K562 (cell line): Measurements from ENCODE around the gene GPR3. TPM values are rescaled to one million over a fixed set of nuclear protein-coding genes. Genes with fewer than 3 reads are reported as not detected.
A peak's percentile ranks its signal among the peaks of the same experiment; 100 is the strongest.

ENCODE experiments used
- ARID2 ChIP-seq: fragments of 450-650 bp; IDR thresholded peaks from 2 replicates; pipeline ENCODE4 v1.6.1; 2017; ENCODE audit warnings: antibody characterized with exemption, mild to moderate bottlenecking
- CSDE1 ChIP-seq, 2 experiments: fragments of 450-650 bp; IDR thresholded peaks; 2 replicates each; pipeline ENCODE4 v1.6.1; 2016; ENCODE audit warnings: mild to moderate bottlenecking in 1 of 2
- GABPA ChIP-seq: fragments of 200-800 bp; sonication (Bioruptor generic); conservative IDR thresholded peaks from 2 replicates; pipeline ENCODE4 v1.6.1; 2016; ENCODE audit warnings: low read depth, missing genetic modification characterization, missing compliant biosample characterization
- ILK ChIP-seq: fragments of 450-650 bp; IDR thresholded peaks from 2 replicates; pipeline ENCODE4 v1.6.1; 2016; ENCODE audit warnings: missing genetic modification characterization, low read depth, mild to moderate bottlenecking, missing compliant biosample characterization, moderate library complexity, borderline replicate concordance
- LCOR ChIP-seq: sonication (generic); formaldehyde crosslinking; IDR thresholded peaks from 2 replicates; pipeline ENCODE4 v1.8.0; 2022; ENCODE audit warnings: mild to moderate bottlenecking, missing genetic modification reagents
- MYNN ChIP-seq, 2 experiments: sonication (generic); formaldehyde crosslinking in 1 of 2; IDR thresholded peaks; 2 replicates each; pipeline versions ENCODE4 v1.5.0 to v1.6.1; 2016 to 2020; ENCODE audit warnings: antibody characterized with exemption in 1 of 2, missing genetic modification reagents in 1 of 2
- PHB ChIP-seq: fragments of 250-450 bp; sonication (Bioruptor Pico); IDR thresholded peaks from 2 replicates; pipeline ENCODE4 v1.5.0; 2021
- PML ChIP-seq: IDR thresholded peaks from 2 replicates; pipeline ENCODE4 v1.6.1; 2012; ENCODE audit warnings: low read length, inconsistent platforms
- POU5F1 ChIP-seq: fragments of 150-350 bp; IDR thresholded peaks from 2 replicates; pipeline ENCODE4 v1.6.1; 2014; ENCODE audit warnings: borderline replicate concordance, low read length, low read depth, mild to moderate bottlenecking; ENCODE audit not compliant: partially characterized antibody
- PURB ChIP-seq: sonication (generic); formaldehyde crosslinking; IDR thresholded peaks from 2 replicates; pipeline ENCODE4 v1.9.0; 2021; ENCODE audit warnings: low read depth, mild to moderate bottlenecking, missing genetic modification reagents
- RBM15 ChIP-seq: fragments of 200-400 bp; formaldehyde crosslinking; IDR thresholded peaks from 2 replicates; pipeline ENCODE4 v1.6.1; 2018; ENCODE audit warnings: mild to moderate bottlenecking, low read length, moderate library complexity; ENCODE audit not compliant: insufficient read depth
- RFX7 ChIP-seq: fragments of 250-450 bp; sonication (Bioruptor Pico); IDR thresholded peaks from 2 replicates; pipeline ENCODE4 v1.5.1; 2021; ENCODE audit warnings: mild to moderate bottlenecking
- SMAD1 ChIP-seq: fragments of 150-350 bp; IDR thresholded peaks from 2 replicates; pipeline ENCODE4 v1.6.1; 2014; ENCODE audit warnings: low read length, low read depth; ENCODE audit not compliant: partially characterized antibody
- SMARCA5 ChIP-seq: fragments of 450-650 bp; IDR thresholded peaks from 2 replicates; pipeline ENCODE4 v1.6.1; 2016
- TRIM28 ChIP-seq: fragments of 450-650 bp; IDR thresholded peaks from 2 replicates; pipeline ENCODE4 v1.6.1; 2017
- ZFP1 ChIP-seq: fragments of 450-650 bp; formaldehyde crosslinking; IDR thresholded peaks from 2 replicates; pipeline ENCODE4 v1.4.0; 2020; ENCODE audit warnings: mild to moderate bottlenecking, mixed read lengths
- ZNF146 ChIP-seq: IDR thresholded peaks from one replicate; pipeline ENCODE4 v1.6.1; 2018; ENCODE audit warnings: missing compliant biosample characterization; ENCODE audit not compliant: unreplicated experiment
- ZNF324 ChIP-seq: fragments of 250-450 bp; sonication (Bioruptor Pico); IDR thresholded peaks from 2 replicates; pipeline ENCODE4 v1.4.0; 2020; ENCODE audit warnings: mild to moderate bottlenecking
- polyA plus RNA-seq, 8 experiments: library from polyadenylated mRNA; depleted of rRNA in 4 of 8; stranded (reverse) in 5 of 8; unstranded in 3 of 8; fragments of >200 nt; fragmentation: Nextera tagmentation in 2 of 8; fragmentation: Illumina TruSeq in 1 of 8; extraction: Ambion mirVana in 2 of 8; extraction: Trizol in 1 of 8; gene quantifications; 2 replicates each; pipeline versions ENCODE4 v1.2.1 to v1.2.3, GENCODE V29; 2011 to 2014; ENCODE audit warnings: inconsistent platforms in 1 of 8, missing spikeins in 1 of 8
- total RNA-seq, 7 experiments: library from RNA; depleted of rRNA in 6 of 7; stranded (reverse); fragments of >200 nt in 6 of 7; fragmentation: Illumina TruSeq in 2 of 7; extraction: Trizol in 2 of 7; gene quantifications; 2 replicates each; pipeline versions ENCODE4 v1.2.1 to v1.2.3, GENCODE V29; 2011 to 2021; ENCODE audit warnings: low replicate concordance in 1 of 7
- TF ChIP-seq, protein P1 (sequence below), 2 experiments: fragments of 450-650 bp in 1 of 2; IDR thresholded peaks; 2 replicates each; pipeline ENCODE4 v1.6.1; 2011 to 2017; ENCODE audit warnings: low read depth in 2 of 2, antibody characterized with exemption in 1 of 2, borderline replicate concordance in 1 of 2, low read length in 1 of 2, mild to moderate bottlenecking in 1 of 2, mixed read lengths in 1 of 2; ENCODE audit not compliant: control insufficient read depth in 1 of 2
- TF ChIP-seq, protein P2 (sequence below): sonication (generic); formaldehyde crosslinking; IDR thresholded peaks from 2 replicates; pipeline ENCODE4 v1.8.0; 2022; ENCODE audit warnings: mild to moderate bottlenecking, missing genetic modification reagents
- TF ChIP-seq, protein P3 (sequence below): fragments of 250-450 bp; sonication (Bioruptor Pico); IDR thresholded peaks from 2 replicates; pipeline ENCODE4 v1.4.0; 2020

The GPR3 gene
- total and polyA plus RNA-seq, 9 of the 15 experiments (the other 6 are each of a cell fraction or from before 2014, with no cell fraction given) = 0.24 to 11.5 (median 3.7) TPM

DNA sequence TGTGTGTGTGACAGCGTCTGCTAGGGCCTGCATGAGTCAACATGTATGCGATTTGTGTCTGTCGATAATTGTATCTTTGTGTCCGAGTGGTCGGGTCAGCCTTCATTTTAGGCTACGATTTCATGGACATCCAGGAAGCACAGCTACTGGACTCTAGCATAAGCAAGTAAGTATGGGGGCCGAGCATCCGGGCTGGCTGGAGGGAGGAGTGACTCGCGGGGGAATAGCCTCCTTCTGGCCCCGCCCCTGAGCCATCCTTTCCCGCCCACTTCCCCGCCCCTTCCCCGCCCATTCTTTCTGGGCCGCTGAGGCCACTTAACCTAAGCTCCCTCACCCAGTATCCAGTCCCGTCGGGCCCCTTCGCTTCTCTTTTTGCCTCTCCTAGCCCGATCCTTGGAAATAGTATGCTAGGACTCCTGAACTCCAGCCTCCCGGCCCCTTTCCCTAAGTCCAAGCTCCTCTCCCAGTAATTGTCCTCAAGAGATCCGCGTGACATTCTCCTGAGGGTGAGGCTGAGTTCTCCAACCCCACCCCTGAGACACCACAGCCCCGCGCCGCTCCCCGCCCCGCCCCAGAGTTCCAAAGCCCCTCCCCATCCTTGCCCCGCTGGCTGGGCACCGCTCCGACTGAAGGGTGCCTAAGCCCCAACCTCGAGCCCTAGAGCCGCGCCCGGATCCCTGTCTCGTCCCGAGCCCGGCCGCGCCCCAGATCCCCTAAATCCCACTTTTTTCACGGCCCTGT, 26.9 kb upstream of the GPR3 start (continued):
- TF ChIP-seq CSDE1 (IDR thresholded peaks at IDR 0.05) = no peak
- TF ChIP-seq PHB (CRISPR knock-in tag) = no peak
- no peak for TF ChIP-seq SMAD1
- TF ChIP-seq POU5F1 = no peak
- no peak for TF ChIP-seq ZFP1 (CRISPR knock-in tag)
- TF ChIP-seq, protein P1, sequence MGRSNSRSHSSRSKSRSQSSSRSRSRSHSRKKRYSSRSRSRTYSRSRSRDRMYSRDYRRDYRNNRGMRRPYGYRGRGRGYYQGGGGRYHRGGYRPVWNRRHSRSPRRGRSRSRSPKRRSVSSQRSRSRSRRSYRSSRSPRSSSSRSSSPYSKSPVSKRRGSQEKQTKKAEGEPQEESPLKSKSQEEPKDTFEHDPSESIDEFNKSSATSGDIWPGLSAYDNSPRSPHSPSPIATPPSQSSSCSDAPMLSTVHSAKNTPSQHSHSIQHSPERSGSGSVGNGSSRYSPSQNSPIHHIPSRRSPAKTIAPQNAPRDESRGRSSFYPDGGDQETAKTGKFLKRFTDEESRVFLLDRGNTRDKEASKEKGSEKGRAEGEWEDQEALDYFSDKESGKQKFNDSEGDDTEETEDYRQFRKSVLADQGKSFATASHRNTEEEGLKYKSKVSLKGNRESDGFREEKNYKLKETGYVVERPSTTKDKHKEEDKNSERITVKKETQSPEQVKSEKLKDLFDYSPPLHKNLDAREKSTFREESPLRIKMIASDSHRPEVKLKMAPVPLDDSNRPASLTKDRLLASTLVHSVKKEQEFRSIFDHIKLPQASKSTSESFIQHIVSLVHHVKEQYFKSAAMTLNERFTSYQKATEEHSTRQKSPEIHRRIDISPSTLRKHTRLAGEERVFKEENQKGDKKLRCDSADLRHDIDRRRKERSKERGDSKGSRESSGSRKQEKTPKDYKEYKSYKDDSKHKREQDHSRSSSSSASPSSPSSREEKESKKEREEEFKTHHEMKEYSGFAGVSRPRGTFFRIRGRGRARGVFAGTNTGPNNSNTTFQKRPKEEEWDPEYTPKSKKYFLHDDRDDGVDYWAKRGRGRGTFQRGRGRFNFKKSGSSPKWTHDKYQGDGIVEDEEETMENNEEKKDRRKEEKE (IDR thresholded peaks at IDR 0.05; ENCODE audit: borderline replicate concordance in 1 of 2, control insufficient read depth in 1 of 2, low read depth in 2 of 2, low read length in 1 of 2) = no peak
- TF ChIP-seq GABPA = peak; percentile 63
- no peak for TF ChIP-seq TRIM28
- TF ChIP-seq MYNN (IDR thresholded peaks at IDR 0.05) = no peak
- TF ChIP-seq MYNN (CRISPR knock-in tag; IDR thresholded peaks at IDR 0.05) = no peak
- no peak for TF ChIP-seq ILK (tag)
- no peak for TF ChIP-seq PML
- TF ChIP-seq SMARCA5 = no peak
- TF ChIP-seq, protein P2, sequence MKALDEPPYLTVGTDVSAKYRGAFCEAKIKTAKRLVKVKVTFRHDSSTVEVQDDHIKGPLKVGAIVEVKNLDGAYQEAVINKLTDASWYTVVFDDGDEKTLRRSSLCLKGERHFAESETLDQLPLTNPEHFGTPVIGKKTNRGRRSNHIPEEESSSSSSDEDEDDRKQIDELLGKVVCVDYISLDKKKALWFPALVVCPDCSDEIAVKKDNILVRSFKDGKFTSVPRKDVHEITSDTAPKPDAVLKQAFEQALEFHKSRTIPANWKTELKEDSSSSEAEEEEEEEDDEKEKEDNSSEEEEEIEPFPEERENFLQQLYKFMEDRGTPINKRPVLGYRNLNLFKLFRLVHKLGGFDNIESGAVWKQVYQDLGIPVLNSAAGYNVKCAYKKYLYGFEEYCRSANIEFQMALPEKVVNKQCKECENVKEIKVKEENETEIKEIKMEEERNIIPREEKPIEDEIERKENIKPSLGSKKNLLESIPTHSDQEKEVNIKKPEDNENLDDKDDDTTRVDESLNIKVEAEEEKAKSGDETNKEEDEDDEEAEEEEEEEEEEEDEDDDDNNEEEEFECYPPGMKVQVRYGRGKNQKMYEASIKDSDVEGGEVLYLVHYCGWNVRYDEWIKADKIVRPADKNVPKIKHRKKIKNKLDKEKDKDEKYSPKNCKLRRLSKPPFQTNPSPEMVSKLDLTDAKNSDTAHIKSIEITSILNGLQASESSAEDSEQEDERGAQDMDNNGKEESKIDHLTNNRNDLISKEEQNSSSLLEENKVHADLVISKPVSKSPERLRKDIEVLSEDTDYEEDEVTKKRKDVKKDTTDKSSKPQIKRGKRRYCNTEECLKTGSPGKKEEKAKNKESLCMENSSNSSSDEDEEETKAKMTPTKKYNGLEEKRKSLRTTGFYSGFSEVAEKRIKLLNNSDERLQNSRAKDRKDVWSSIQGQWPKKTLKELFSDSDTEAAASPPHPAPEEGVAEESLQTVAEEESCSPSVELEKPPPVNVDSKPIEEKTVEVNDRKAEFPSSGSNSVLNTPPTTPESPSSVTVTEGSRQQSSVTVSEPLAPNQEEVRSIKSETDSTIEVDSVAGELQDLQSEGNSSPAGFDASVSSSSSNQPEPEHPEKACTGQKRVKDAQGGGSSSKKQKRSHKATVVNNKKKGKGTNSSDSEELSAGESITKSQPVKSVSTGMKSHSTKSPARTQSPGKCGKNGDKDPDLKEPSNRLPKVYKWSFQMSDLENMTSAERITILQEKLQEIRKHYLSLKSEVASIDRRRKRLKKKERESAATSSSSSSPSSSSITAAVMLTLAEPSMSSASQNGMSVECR (CRISPR knock-in tag) = no peak
- no peak for TF ChIP-seq PURB (CRISPR knock-in tag)
- TF ChIP-seq RBM15 = no peak
- TF ChIP-seq, protein P3, sequence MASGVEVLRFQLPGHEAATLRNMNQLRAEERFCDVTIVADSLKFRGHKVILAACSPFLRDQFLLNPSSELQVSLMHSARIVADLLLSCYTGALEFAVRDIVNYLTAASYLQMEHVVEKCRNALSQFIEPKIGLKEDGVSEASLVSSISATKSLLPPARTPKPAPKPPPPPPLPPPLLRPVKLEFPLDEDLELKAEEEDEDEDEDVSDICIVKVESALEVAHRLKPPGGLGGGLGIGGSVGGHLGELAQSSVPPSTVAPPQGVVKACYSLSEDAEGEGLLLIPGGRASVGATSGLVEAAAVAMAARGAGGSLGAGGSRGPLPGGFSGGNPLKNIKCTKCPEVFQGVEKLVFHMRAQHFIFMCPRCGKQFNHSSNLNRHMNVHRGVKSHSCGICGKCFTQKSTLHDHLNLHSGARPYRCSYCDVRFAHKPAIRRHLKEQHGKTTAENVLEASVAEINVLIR (CRISPR knock-in tag) = no peak
- TF ChIP-seq RFX7 (CRISPR knock-in tag) = no peak
- no peak for TF ChIP-seq ZNF146
- no peak for TF ChIP-seq ZNF324 (CRISPR knock-in tag)
- TF ChIP-seq LCOR (CRISPR knock-in tag) = no peak
- TF ChIP-seq ARID2 = no peak
